Left lobe of liver (tissue), 2 donors: ENCODE results near the gene GRIP1. TPM values are rescaled to one million over a fixed set of nuclear protein-coding genes. Genes with fewer than 3 reads are reported as not detected.

Source experiments
- ATAC-seq: fragments of 200-7000 bp; cut with Tn5 transposase; one replicate; pipeline ENCODE4 v1.9.1; 2020; ENCODE audit warnings: mild to moderate bottlenecking, moderate library complexity
- DNase-seq: peaks from one replicate; pipeline ENCODE4 v3.0.0-alpha.2; 2020; ENCODE audit warnings: low spot score
- total RNA-seq: library from RNA; stranded (reverse); gene quantifications from one replicate; pipeline ENCODE4 v1.2.1, GENCODE V29; 2021
- donor health status: DM: no; HTN: no; CAD: no; lungs with moderate emphysema.
- donor health status: DM: no; HTN: yes; CAD: no.

The GRIP1 gene
- total RNA-seq, 1 donor from 2014 or later, result 0.13 TPM

GRCh38 chr12:66491853-66492252 is 187.0 kb downstream of the GRIP1 start:
- ATAC-seq (no peak), DNase-seq (no peak)

- DNase-seq (no peak), ATAC-seq (no peak)
Observed at GRCh38 chr12:66482351-66483203, 196.3 kb downstream of the GRIP1 start.

- no peak for DNase-seq
- no peak for ATAC-seq
Observed at GRCh38 chr12:66467932-66468331, 210.9 kb downstream of the GRIP1 start.

- ATAC-seq (no peak), DNase-seq (no peak)
Observed at GRCh38 chr12:66461331-66461730, 217.5 kb downstream of the GRIP1 start.

- DNase-seq (no peak), ATAC-seq (no peak)
Observed at GRCh38 chr12:66459944-66460482, 218.9 kb downstream of the GRIP1 start.

GRCh38 chr12:66456612-66457011 is 222.3 kb downstream of the GRIP1 start:
- ATAC-seq (no peak), DNase-seq (no peak)

- ATAC-seq, result no peak
- no peak for DNase-seq
Observed at GRCh38 chr12:66453844-66454243, 225.0 kb downstream of the GRIP1 start.

- ATAC-seq, result no peak
- no peak for DNase-seq
Observed at GRCh38 chr12:66453120-66453519, 225.8 kb downstream of the GRIP1 start.

- ATAC-seq, result no peak
- DNase-seq, result no peak
Observed at GRCh38 chr12:66449531-66449930, 229.3 kb downstream of the GRIP1 start.

GRCh38 chr12:66447643-66448042 is 231.2 kb downstream of the GRIP1 start:
- no peak for ATAC-seq
- no peak for DNase-seq

GRCh38 chr12:66446276-66446675 is 232.6 kb downstream of the GRIP1 start:
- DNase-seq (no peak), ATAC-seq (no peak)

- no peak for DNase-seq
- ATAC-seq, result no peak
Observed at GRCh38 chr12:66441905-66442559, 236.8 kb downstream of the GRIP1 start.

- DNase-seq (no peak), ATAC-seq (no peak)
Observed at GRCh38 chr12:66438601-66439000, 240.3 kb downstream of the GRIP1 start.

- no peak for ATAC-seq
- DNase-seq, result no peak
Observed at GRCh38 chr12:66430106-66430505, 248.8 kb downstream of the GRIP1 start.

- DNase-seq (no peak), ATAC-seq (no peak)
Observed at GRCh38 chr12:66428870-66429269, 250.0 kb downstream of the GRIP1 start.

- ATAC-seq (no peak), DNase-seq (no peak)
Observed at GRCh38 chr12:66428261-66428660, 250.6 kb downstream of the GRIP1 start.

- no peak for ATAC-seq
- no peak for DNase-seq
Observed at GRCh38 chr12:66426696-66427095, 252.2 kb downstream of the GRIP1 start.

- no peak for DNase-seq
- no peak for ATAC-seq
Observed at GRCh38 chr12:66423266-66423665, 255.6 kb downstream of the GRIP1 start.

GRCh38 chr12:66418908-66419307 is 260.0 kb downstream of the GRIP1 start:
- DNase-seq (no peak), ATAC-seq (no peak)

GRCh38 chr12:66417217-66417616 is 261.7 kb downstream of the GRIP1 start:
- no peak for DNase-seq
- no peak for ATAC-seq

- ATAC-seq (peak; percentile 52), DNase-seq (no peak)
Observed at GRCh38 chr12:66409195-66409871, 269.5 kb downstream of the GRIP1 start.

GRCh38 chr12:66405395-66405794 is 273.5 kb downstream of the GRIP1 start:
- ATAC-seq, result no peak
- DNase-seq, result no peak
